Spinal cord (tissue), 10 donors: Measurements from ENCODE around the gene BIK. TPM values are rescaled to one million over a fixed set of nuclear protein-coding genes. Genes with fewer than 3 reads are reported as not detected.
"Not testable (repeated sequence)": the region's sequence is repeated elsewhere in the genome, so short reads cannot be mapped to it uniquely, and the experiment has no call there.

Experiments
- DNase-seq, 6 donors: peaks; one replicate each; pipeline versions ENCODE4 v3.0.0 to v3.0.0-alpha.2; 2013 to 2015; ENCODE audit warnings: low spot score in 6 of 6, low read depth in 4 of 6
- H3K27ac ChIP-seq: one replicate; pipeline ENCODE4 v1.5.1; 2013; ENCODE audit warnings: low read depth, low read length, control low read depth
- H3K27me3 ChIP-seq: one replicate; pipeline ENCODE4 v1.6.1; 2013; ENCODE audit warnings: low read length; ENCODE audit not compliant: control insufficient read depth, insufficient read depth
- H3K36me3 ChIP-seq: one replicate; pipeline ENCODE4 v1.6.1; 2013; ENCODE audit warnings: low read length; ENCODE audit not compliant: control insufficient read depth, insufficient read depth
- H3K4me1 ChIP-seq: one replicate; pipeline ENCODE4 v1.6.1; 2013; ENCODE audit warnings: low read length; ENCODE audit not compliant: control insufficient read depth, insufficient read depth
- H3K4me3 ChIP-seq: one replicate; pipeline ENCODE4 v1.5.1; 2013; ENCODE audit warnings: low read depth, low read length, control low read depth
- H3K9me3 ChIP-seq: one replicate; pipeline ENCODE4 v1.6.1; 2013; ENCODE audit warnings: low read length; ENCODE audit not compliant: control insufficient read depth, insufficient read depth
- WGBS: methylation state at CpG from one replicate; pipeline ENCODE4 v1.1.5; 2013; ENCODE audit warnings: missing lambda C conversion rate; ENCODE audit not compliant: insufficient coverage; 5-methylcytosine and 5-hydroxymethylcytosine counted together
- polyA plus RNA-seq, 2 donors: library from polyadenylated mRNA; unstranded; fragments of 120-200 nt; gene quantifications; one replicate each; pipeline ENCODE4 v1.2.1, GENCODE V29; 2013; ENCODE audit not compliant: insufficient read length in 2 of 2
- total RNA-seq, 2 donors: library from RNA; depleted of rRNA in 1 of 2; stranded (reverse); fragments of 120-200 nt in 1 of 2; fragments of >200 nt in 1 of 2; gene quantifications; one replicate each; pipeline versions ENCODE4 v1.2.3 to v1.2.4, GENCODE V29; 2013 to 2014
- donor health status: healthy.

Gene BIK
- total and polyA plus RNA-seq, 4 donors = 0.50 to 1.1 (median 0.90) TPM

DNA sequence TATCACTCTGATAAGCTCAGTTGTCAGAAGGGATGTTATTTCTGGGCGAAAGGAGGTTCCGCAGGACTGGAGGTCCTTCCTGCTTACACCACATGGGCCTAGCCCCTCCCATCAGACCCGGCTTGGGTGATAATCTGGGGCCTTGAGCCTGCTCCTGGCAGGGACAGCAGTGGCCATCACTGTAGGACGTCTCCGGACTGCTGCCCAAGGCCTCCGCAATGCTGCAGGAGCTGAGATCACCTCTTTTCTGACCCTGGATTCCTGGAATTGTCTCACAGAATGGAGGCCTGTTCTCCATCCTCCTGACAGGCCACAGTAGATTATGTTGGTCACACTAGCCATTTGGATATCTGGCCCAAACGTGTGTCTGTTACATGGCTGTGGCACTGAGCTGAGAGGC is 9.2 kb upstream of the BIK start:
- WGBS = 85% methylated on average over 7 of the region's 7 CpGs
- Histone ChIP-seq H3K36me3 (no peaks in the 10 kb centered on the region), H3K9me3 (no peaks in the 10 kb centered on the region), H3K4me3 (no peak overlapping the region), H3K27me3 (no peaks in the 10 kb centered on the region), H3K27ac (no peak overlapping the region), H3K4me1 (no peaks in the 10 kb centered on the region)
- DNase-seq = no peak

DNA sequence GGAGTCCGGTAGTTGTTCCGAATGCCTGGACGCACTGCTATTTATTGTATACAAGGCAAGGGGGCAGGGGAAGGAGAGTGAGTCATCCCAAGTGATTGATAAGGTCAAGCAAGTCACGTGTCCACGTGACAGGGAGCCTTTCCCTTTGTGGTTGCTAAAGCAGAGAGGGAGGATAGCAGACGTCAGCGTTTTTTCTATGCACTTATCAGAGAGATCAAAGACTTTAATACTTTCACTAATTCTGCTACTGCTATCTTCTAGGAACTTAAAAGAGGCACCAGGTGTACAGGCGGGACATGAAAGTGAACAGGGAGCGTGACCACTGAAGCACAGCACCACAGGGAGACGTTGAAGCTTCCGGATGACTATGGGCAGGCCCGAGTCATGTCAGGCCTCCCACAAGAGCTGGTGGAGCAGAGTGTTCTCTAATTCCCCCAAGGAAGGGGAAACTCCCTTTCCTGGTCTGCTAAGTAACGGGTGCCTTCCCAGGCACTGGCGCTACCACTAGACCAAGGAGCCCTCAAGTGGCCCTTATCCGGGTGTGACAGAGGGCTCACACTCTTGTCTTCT is 6.4 kb upstream of the BIK start:
- not testable (repeated sequence) for H3K9me3 ChIP-seq, H3K36me3 ChIP-seq, H3K27me3 ChIP-seq, H3K27ac ChIP-seq, H3K4me3 ChIP-seq, H3K4me1 ChIP-seq
- DNase-seq = peak in 1 of 6 donors; percentile 20
- 59% methylated on average over 13 of the region's 15 CpGs for WGBS

- not testable (repeated sequence) for H3K9me3 ChIP-seq, H3K27ac ChIP-seq, DNase-seq
These were observed 5.6 kb upstream of the BIK start for GRCh38 chr22:43104950-43105349.

GRCh38 chr22:43106302-43106701 is 4.2 kb upstream of the BIK start:
- no peak overlapping the region for H3K27ac ChIP-seq
- no peaks in the 10 kb centered on the region for H3K9me3 ChIP-seq
- H3K4me3 ChIP-seq = no peak overlapping the region
- no peak for DNase-seq
- peaks cover 14% of the 10 kb centered on the region for H3K4me1 ChIP-seq
- H3K36me3 ChIP-seq = no peaks in the 10 kb centered on the region
- WGBS = 72% methylated on average over 6 of the region's 8 CpGs
- peaks cover 18% of the 10 kb centered on the region for H3K27me3 ChIP-seq

More at GRCh38 chr22:43104950-43105349, 5.6 kb upstream of the BIK start:
- H3K36me3 ChIP-seq, H3K4me3 ChIP-seq, H3K4me1 ChIP-seq, H3K27me3 ChIP-seq: not testable (repeated sequence)
- no CpG with 5 or more reads among the region's 3 CpGs for WGBS

DNA sequence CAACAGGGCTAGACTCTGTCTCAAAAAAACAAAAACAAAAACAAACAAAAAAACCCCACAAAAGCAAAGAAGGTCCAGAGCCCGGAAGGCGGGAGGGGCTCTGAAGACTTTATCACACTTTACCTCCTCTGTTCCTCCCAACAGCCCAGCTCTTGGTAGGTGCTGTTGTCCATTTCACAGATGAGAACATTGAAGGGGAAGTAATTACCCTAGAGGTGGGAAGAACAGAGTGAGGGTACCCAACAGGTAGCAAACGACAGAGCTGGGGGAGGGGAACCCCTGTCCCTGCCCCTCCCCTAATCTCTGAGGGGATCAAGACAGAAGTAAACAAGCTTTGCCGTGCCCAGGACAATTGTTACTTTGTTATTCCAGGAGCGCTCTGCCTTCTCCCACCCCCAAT is 1.0 kb upstream of the BIK start:
- DNase-seq = no peak
- no peaks in the 10 kb centered on the region for H3K36me3 ChIP-seq
- no peak overlapping the region for H3K4me3 ChIP-seq
- no peak overlapping the region for H3K27ac ChIP-seq
- peaks cover 18% of the 10 kb centered on the region for H3K4me1 ChIP-seq
- H3K9me3 ChIP-seq = no peaks in the 10 kb centered on the region
- 0% methylated on average over 3 of the region's 5 CpGs for WGBS
- peaks cover 35% of the 10 kb centered on the region for H3K27me3 ChIP-seq

- peak overlapping the region; percentile 21 for H3K4me3 ChIP-seq
- H3K27me3 ChIP-seq = peaks cover 38% of the 10 kb centered on the region
- no peak overlapping the region for H3K27ac ChIP-seq
- peaks cover 18% of the 10 kb centered on the region for H3K4me1 ChIP-seq
- 0% methylated on average over 20 of the region's 32 CpGs for WGBS
- H3K36me3 ChIP-seq = no peaks in the 10 kb centered on the region
- H3K9me3 ChIP-seq = no peaks in the 10 kb centered on the region
- no peak for DNase-seq
These were observed 568 bp upstream of the BIK start for GRCh38 chr22:43109921-43110443.

DNA sequence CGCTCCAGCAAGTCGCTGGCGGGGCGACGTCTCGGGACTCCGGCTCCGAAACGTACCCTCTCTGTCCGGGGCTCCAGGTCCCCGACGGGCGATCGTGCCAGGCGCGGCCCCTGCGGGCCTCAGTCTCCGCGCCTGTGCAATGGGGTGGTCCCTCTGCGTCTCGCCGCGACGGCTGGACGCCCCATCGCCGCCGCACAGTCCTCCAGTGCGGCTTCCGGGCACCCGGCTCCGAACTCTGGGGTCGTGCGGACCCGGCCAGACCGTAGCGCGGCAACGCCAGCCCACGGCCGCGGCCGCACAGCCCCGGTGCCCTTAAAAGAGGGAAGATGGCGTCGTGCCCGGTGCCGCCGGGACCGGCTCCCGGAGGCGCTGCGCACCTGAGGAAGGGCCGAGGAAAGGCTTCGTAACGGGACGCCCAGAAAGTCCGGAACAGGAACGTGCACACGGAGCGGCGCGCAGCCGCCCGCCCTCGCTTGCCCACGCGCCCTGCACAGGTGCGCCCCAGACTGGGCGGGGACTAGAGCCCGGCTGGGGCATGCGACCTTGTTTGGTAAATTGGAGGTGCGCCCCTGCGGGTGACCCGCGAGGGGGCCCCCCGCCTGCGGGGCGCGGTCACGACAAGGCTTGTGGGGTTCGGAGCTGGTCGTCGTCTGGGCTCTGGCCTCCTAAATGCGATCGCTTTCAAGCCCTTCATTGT is 525 bp downstream of the BIK start:
- WGBS = 1% methylated on average over 86 of the region's 86 CpGs
- H3K4me3 ChIP-seq = no peak overlapping the region
- peak in 1 of 6 donors; percentile 5 for DNase-seq
- no peak overlapping the region for H3K27ac ChIP-seq
- peaks cover 18% of the 10 kb centered on the region for H3K4me1 ChIP-seq
- no peaks in the 10 kb centered on the region for H3K36me3 ChIP-seq
- H3K9me3 ChIP-seq = no peaks in the 10 kb centered on the region
- peaks cover 38% of the 10 kb centered on the region for H3K27me3 ChIP-seq

DNA sequence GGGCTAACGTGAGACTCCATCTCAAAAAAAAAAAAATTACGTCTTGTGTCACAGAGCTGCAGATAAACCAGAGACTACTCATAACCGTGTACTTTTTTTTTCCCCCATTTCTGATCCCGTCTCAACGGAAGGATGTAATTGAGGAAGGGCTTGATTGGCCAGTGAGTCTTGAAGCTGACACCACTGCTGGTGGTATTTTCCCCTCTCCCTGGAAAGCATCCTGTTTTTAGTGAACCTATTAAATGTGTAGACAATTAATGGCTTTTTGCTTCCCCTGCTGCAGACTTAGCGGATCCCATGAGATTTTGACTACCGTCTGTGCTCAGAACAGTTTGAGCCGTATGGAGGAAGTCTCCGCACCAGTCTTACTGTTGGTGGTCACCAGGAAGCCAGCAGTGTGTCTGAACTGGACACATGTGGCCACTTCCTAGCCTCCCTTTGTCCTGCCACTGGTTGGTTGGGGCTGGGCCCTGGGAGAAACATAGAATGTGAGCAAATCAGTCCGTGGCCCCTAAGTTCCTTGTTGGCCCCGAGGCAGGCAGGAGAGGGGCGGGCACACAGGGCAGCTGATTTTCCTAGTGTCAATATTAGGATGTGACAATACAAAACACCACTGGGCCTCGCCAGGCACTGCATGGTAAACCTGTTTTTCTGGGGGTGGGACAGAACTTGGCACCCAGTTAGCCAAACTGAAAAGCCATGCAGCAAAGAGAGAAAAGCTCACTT is 3.1 kb downstream of the BIK start:
- Histone ChIP-seq H3K27ac (no peak overlapping the region), H3K4me1 (peaks cover 18% of the 10 kb centered on the region), H3K4me3 (no peak overlapping the region), H3K36me3 (peaks cover 4% of the 10 kb centered on the region), H3K27me3 (peaks cover 38% of the 10 kb centered on the region), H3K9me3 (no peaks in the 10 kb centered on the region)
- peak in 1 of 6 donors; percentile 32 for DNase-seq
- WGBS = 72% methylated on average over 9 of the region's 13 CpGs

DNA sequence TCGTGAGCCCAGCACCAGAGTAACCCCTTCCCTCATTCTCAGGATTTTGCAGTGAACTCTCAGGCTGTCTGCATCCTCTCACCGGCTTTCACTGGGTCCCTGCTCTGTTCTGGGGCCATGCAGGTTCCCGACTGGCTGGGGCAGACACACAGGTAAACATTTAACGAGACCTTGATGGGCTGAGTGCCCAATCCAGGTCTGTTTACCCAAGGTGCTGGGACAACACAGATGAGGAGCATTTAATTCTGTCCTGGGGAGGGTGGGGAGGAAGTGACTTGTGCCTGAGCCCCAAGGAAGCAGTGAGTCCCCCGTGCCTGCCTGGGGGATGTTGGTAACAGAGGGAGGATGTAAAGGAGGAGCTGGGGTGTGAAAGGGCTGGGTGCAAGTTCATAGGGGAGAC is 4.4 kb downstream of the BIK start:
- peaks cover 16% of the 10 kb centered on the region for H3K4me1 ChIP-seq
- no peak overlapping the region for H3K27ac ChIP-seq
- no peak for DNase-seq
- peaks cover 8% of the 10 kb centered on the region for H3K36me3 ChIP-seq
- no peak overlapping the region for H3K4me3 ChIP-seq
- H3K9me3 ChIP-seq = no peaks in the 10 kb centered on the region
- 60% methylated on average over 5 of the region's 5 CpGs for WGBS
- H3K27me3 ChIP-seq = peaks cover 32% of the 10 kb centered on the region
